IPS DF 6.9 (cell line): ENCODE data around the gene DOC2A.
"Not testable (repeated sequence)": the region's sequence is repeated elsewhere in the genome, so short reads cannot be mapped to it uniquely, and the experiment has no call there.

Source experiments
- DNase-seq: peaks from one replicate; pipeline ENCODE4 v3.0.0-alpha.2; 2013; ENCODE audit warnings: low read depth, low spot score
- H3K27ac ChIP-seq: one replicate; pipeline ENCODE4 v1.5.1; 2013; ENCODE audit warnings: low read length, control low read depth
- H3K27me3 ChIP-seq: 2 replicates; pipeline ENCODE4 v1.6.1; 2013; ENCODE audit warnings: mild to moderate bottlenecking, low read length; ENCODE audit not compliant: control insufficient read depth, insufficient read depth
- H3K36me3 ChIP-seq: 2 replicates; pipeline ENCODE4 v1.6.1; 2013; ENCODE audit warnings: low read length; ENCODE audit not compliant: control insufficient read depth, insufficient read depth
- H3K4me1 ChIP-seq: 2 replicates; pipeline ENCODE4 v1.6.1; 2013; ENCODE audit warnings: low read length; ENCODE audit not compliant: control insufficient read depth, insufficient read depth
- H3K4me3 ChIP-seq: 2 replicates; pipeline ENCODE4 v1.5.1; 2013; ENCODE audit warnings: mild to moderate bottlenecking, low read length
- H3K9me3 ChIP-seq: 2 replicates; pipeline ENCODE4 v1.6.1; 2013; ENCODE audit warnings: low read length, inconsistent platforms; ENCODE audit not compliant: control insufficient read depth, insufficient read depth
- WGBS: extraction: QIAGEN DNeasy Blood & Tissue Kit; methylation state at CpG from one replicate; pipeline ENCODE4 v1.1.7; 2013; ENCODE audit warnings: mixed read lengths, missing lambda C conversion rate; ENCODE audit not compliant: insufficient read length, insufficient coverage; 5-methylcytosine and 5-hydroxymethylcytosine counted together

DOC2A gene

DNA sequence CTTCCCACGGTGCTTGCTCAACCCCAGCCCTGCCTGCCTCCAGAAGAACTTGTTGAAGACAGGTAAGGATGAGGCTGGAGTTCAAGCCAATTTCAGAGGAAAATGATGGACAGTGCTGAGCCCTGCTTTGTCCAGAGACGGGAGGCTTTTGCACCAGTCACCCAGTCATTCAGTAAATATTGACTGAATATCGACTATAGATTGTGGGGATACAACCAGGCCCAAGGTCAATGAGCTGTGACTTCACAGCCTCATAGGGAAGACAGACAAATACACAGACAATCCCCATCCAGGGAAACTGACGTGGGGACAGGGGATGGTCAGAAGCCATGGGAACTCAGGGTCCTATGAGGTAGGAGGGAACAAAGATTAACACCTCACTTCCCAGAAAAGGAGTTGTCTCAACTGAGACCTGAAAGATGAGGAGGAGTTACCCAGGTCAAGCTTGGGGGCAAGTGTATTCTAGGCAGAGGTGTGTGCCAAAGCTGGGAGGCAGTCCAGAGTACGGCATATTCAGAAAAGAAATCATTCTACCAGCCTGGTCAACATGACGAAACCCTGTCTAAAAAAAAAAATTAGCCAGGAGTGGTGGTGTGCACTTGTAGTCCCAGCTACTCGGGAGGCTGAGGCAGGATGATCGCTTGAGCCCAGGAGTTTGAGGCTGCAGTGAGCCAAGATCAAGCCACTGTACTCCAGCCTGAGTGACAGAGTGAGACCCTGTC lies 5.9 kb upstream of the DOC2A start:
- DNase-seq: no peak
- no peaks in the 10 kb centered on the region for H3K36me3 ChIP-seq
- no peak overlapping the region for H3K4me3 ChIP-seq
- H3K27me3 ChIP-seq: no peaks in the 10 kb centered on the region
- no CpG with 5 or more reads among the region's 8 CpGs for WGBS
- H3K27ac ChIP-seq: no peak overlapping the region
- no peaks in the 10 kb centered on the region for H3K9me3 ChIP-seq
- H3K4me1 ChIP-seq: no peaks in the 10 kb centered on the region

DNA sequence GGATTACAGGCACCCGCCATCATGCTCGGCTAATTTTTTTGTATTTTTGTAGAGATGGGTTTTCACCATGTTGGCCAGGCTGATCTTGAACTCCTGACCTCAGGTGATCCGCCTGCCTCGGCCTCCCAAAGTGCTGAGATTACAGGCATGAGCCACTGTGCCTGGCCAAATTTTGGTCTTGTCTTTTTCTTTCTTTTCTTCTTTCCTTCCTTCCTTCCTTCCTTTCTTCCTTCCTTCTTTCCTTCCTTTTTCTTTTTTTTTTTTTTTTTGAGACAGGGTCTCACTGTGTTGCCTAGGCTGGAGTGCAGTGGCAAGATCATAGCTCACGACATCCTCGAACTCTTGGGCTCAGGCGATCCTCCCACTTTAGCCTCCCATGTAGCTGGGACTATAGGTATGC lies 4.6 kb upstream of the DOC2A start:
- not testable (repeated sequence) for H3K27me3 ChIP-seq, H3K4me3 ChIP-seq, H3K9me3 ChIP-seq, H3K36me3 ChIP-seq, DNase-seq, H3K4me1 ChIP-seq, H3K27ac ChIP-seq
- WGBS: no CpG with 5 or more reads among the region's 7 CpGs

DNA sequence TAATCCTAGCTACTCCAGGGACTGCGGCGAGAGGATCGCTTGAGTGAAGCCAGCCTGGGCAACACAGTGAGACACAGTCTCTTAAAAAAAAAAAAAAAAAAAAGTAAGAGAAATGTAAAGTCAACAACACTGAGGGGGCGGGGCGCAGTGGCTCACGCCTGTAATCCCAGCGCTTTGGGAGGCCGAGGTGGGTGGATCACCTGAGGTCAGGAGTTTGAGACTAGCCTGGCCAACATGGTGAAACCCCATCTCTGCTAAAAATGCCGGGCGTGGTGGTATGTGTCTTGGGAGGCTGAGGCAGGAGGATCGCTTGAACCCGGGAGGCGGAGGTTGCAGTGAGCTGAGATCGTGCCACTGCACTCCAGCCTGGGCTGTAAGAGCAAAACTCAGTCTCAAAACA lies 1.8 kb upstream of the DOC2A start:
- not testable (repeated sequence) for H3K4me3 ChIP-seq, H3K4me1 ChIP-seq, H3K36me3 ChIP-seq, DNase-seq, H3K9me3 ChIP-seq, H3K27me3 ChIP-seq, H3K27ac ChIP-seq
- WGBS: no CpG with 5 or more reads among the region's 14 CpGs

DNA sequence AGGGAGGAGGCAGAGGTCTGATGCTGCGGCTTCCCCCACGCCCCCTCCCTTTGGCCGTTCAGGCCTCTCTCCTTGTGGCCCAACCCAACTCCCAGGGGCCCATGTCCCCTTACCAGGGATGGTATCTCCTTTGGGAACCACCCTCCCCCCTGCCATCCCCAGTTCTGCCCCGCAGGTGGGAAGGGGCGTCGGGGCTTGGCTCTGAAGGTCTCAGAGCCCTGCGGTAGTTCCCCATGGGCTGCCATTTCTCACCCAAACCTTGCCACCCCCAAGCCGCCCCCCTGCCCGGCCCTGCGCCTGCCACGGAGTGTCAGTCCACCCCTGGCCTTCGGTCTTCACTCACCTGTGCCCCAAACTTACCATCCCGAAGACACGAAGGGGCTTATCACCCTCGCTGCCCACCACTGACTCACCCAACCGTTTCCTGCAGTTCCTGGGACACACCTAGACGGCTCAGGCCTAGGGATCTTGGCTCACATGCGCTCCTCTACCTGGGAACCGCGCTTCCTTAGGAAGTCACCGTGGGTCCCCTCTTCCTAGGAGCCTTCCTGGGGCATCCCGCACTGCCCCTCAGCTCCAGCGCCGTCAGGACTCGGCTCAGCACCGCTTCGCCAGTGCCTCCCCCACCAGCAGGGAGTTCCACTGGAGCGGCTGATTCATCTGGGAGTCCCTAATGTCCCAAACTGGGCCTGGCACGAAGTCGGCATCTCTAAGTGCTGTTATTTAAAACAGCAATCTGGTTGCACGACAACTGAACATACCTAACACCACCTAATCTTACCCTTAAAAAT lies 1.1 kb upstream of the DOC2A start:
- Histone ChIP-seq H3K27ac (no peak overlapping the region), H3K27me3 (peaks cover 2% of the 10 kb centered on the region; the same call in 1 of the 2 replicates), H3K4me3 (peak overlapping the region; percentile 90; the same call in 1 of the 2 replicates), H3K36me3 (no peaks in the 10 kb centered on the region), H3K4me1 (peaks cover 3% of the 10 kb centered on the region), H3K9me3 (no peaks in the 10 kb centered on the region)
- WGBS: no CpG with 5 or more reads among the region's 31 CpGs
- DNase-seq: no peak

DNA sequence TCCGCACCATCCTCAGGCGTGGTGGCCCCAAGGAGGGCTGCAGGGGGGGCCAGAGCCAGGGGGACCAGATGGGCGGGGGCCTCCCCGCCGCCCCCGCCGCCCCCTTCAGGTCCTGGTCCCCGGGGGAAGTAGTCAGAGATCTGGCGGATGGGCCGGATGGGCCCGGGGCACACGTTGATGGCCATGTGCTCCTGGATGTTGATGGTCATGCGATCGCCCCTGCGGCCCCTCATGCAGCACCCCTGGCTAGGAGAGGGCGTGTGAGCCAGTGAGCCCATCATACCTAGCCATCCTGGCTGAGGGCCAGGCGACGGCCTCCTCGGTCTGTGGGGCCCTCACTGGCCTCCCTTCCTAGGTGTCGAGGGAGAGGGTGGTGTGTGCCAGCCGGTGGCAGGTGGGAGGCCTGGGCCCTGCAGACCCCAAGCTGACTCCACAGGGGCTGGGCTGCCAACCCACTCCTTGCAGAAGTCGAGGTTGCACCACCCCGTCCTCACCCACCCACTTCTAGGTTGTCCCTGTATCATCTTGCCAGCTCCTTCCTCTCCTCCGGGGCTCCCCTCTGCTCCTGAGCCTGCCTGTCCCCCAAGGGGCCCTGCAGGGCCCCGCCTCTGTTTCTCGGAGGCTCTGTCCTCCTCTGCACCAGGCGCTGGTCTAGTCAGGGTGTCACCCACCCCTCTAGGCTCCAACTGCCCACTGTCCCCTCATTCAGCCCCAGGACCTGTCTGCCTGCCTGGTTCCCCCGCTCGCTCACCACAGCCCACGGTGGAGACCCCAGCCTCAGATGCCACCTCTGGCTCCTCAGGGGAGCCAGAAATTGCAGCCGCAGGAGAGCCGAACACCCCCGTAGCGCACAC lies 610 bp downstream of the DOC2A start:
- Histone ChIP-seq H3K27me3 (peaks cover 2% of the 10 kb centered on the region; the same call in 1 of the 2 replicates), H3K4me3 (peak overlapping the region; percentile 90), H3K27ac (no peak overlapping the region), H3K4me1 (peaks cover 3% of the 10 kb centered on the region), H3K36me3 (peaks cover 4% of the 10 kb centered on the region; the same call in 1 of the 2 replicates), H3K9me3 (no peaks in the 10 kb centered on the region)
- WGBS: no CpG with 5 or more reads among the region's 34 CpGs
- no peak for DNase-seq

DNA sequence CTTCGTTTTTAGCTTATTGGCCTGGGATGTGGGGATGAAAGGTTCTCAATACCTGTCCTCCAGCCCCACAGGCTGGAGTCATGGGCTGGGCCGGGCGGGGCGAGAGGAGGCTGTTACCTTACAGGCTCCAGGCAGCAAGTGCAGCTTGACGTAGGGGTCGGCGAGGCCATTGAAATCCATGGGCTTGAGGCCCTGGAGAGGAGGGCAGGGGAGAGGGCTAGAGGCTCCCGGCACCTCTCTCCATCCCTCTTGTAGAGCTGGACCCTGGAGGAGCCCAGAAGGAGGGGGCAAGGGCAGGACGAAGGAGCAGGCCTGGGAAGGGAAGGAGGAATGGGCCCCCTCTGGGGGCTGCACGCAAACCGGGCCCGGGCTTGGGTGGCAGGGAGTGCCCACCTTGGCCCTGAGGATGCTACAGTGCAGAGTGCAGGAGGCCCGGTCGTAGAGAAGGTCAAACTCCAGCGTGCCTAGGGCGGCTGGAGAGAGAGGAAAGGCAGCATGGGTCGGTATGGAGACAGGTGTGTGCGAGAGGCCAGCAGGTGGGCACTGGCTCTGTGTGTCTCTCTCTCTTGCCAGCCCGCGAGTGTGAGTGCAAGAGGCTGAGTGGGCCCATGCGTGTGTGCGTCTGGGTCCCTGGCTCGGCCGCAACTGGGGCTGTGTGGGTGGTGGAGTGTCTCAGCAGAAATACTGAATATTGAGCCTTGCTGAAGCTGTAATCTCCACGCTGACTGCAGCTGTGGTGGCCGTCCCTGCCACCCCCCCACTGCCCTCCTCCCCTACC lies 1.6 kb downstream of the DOC2A start:
- DNase-seq: no peak
- Histone ChIP-seq H3K27me3 (peaks cover 2% of the 10 kb centered on the region; the same call in 1 of the 2 replicates), H3K4me1 (peaks cover 3% of the 10 kb centered on the region), H3K36me3 (peaks cover 4% of the 10 kb centered on the region; the same call in 1 of the 2 replicates), H3K4me3 (no peak overlapping the region), H3K27ac (no peak overlapping the region), H3K9me3 (no peaks in the 10 kb centered on the region)
- no CpG with 5 or more reads among the region's 26 CpGs for WGBS

DNA sequence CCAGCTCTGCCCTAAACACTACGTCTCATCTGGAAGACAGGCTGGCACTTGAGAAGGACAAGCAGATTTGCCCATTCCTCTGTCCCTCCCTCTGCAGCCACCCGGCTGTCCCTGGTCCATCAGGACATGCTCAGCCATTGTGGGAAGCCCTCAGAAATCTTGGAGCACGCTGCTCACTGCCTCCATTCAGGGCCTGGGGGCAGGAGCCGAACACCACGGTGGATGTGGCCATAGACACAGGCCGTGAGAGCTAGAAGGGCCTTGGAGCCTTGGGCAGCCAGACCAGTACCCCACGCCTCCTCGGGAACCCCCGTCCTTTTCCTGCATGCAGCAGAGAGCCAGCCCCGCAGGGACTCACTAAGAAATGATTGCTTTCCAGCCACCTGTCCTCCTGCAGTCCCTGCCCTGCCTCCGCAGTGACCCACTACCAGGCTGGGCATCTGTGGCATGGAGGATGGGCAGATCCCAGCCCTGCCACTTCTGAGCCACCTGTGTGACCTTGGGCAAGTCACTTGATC lies 3.4 kb downstream of the DOC2A start:
- Histone ChIP-seq H3K9me3 (no peaks in the 10 kb centered on the region), H3K27me3 (peaks cover 2% of the 10 kb centered on the region; the same call in 1 of the 2 replicates), H3K4me3 (no peak overlapping the region), H3K4me1 (peaks cover 3% of the 10 kb centered on the region), H3K36me3 (peaks cover 13% of the 10 kb centered on the region), H3K27ac (no peak overlapping the region)
- no peak for DNase-seq
- WGBS: no CpG with 5 or more reads among the region's 11 CpGs

DNA sequence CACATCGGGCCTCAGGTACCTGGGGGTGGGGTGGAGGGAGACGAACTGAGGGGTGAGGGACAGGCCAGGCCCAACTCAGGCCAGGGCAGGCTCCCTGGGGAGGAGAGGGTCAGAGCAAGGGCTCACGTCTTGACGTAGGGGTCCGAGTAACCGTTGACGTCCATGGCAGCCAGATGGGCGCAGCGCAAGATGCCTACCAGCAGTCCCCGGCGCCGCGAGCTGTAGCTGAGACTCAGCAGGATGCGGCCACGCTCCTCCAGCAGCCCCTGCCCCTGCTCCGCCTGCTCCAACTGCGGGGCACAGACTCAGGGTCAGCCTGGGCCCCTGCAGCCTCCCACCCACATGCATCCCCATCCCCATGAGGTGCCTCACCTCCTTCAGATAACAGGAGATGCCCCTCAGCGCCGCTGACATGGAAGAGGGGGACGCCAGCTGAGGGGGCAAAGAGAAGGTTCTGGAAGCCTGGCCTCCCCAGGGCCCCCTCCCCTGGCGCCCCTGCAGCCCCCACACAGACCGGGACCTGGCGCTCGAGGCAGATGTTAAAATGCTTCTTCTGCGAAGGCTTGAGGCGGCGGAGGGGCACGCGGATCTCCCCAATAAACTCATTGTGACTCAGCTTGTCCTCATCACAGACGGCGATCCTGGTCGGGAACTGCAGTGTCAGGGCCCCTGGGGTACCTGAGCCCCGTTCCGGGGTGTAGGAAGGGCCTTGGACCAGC lies 4.0 kb downstream of the DOC2A start:
- Histone ChIP-seq H3K36me3 (peaks cover 17% of the 10 kb centered on the region), H3K4me1 (peaks cover 3% of the 10 kb centered on the region), H3K4me3 (no peak overlapping the region), H3K27ac (no peak overlapping the region), H3K27me3 (peaks cover 2% of the 10 kb centered on the region; the same call in 1 of the 2 replicates), H3K9me3 (no peaks in the 10 kb centered on the region)
- no peak for DNase-seq
- WGBS: no CpG with 5 or more reads among the region's 34 CpGs

DNA sequence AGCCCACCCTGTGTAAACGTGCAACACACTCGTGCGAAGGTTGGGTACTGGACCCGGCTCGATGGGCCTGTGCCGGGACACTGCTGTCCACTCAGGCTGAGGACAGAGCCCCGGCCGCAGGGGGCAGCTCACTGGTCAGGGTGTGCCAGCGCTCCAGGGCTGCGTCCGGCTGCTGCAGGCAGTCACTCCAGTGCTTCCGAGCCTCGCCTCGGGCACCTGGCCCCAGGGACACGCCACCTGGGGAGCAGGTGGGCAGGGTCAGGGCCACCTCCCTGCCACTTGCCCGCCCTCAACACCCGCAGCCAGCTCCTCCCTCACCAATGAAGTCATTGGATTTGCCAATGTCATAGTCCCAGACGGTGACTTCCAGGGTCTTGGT lies 4.7 kb downstream of the DOC2A start:
- WGBS: no CpG with 5 or more reads among the region's 18 CpGs

More for the DNA sequence above, 4.7 kb downstream of the DOC2A start:
- Histone ChIP-seq H3K4me1 (peaks cover 3% of the 10 kb centered on the region), H3K4me3 (no peak overlapping the region), H3K9me3 (no peaks in the 10 kb centered on the region), H3K36me3 (peaks cover 19% of the 10 kb centered on the region), H3K27me3 (peaks cover 2% of the 10 kb centered on the region; the same call in 1 of the 2 replicates), H3K27ac (no peak overlapping the region)
- DNase-seq: no peak
